Colon (tissue), 2 donors: ENCODE measurements around the gene SH3PXD2A.
"Not testable (repeated sequence)": the region's sequence is repeated elsewhere in the genome, so short reads cannot be mapped to it uniquely, and the experiment has no call there.

Experiments used
- FAIRE-seq: peaks from 2 replicates; lab custom pipeline; 2012; peaks lifted over from hg19 to GRCh38; lab: Jason Lieb, UNC
- donor health status: control.
- donor health status: control.

The SH3PXD2A gene

GRCh38 chr10:103834436-103835095, 20.8 kb downstream of the SH3PXD2A start:
- no peak for FAIRE-seq

- FAIRE-seq = no peak
Observed at GRCh38 chr10:103833731-103834365, 21.5 kb downstream of the SH3PXD2A start.

- no peak for FAIRE-seq
Observed at GRCh38 chr10:103832806-103833205, 22.6 kb downstream of the SH3PXD2A start.

GRCh38 chr10:103829838-103830465, 25.4 kb downstream of the SH3PXD2A start:
- no peak for FAIRE-seq

GRCh38 chr10:103829278-103829677, 26.1 kb downstream of the SH3PXD2A start:
- no peak for FAIRE-seq

- no peak for FAIRE-seq
Observed at GRCh38 chr10:103828587-103829197, 26.7 kb downstream of the SH3PXD2A start.

GRCh38 chr10:103828107-103828506, 27.3 kb downstream of the SH3PXD2A start:
- no peak for FAIRE-seq

GRCh38 chr10:103826885-103827284, 28.5 kb downstream of the SH3PXD2A start:
- FAIRE-seq = no peak

GRCh38 chr10:103824281-103824680, 31.1 kb downstream of the SH3PXD2A start:
- FAIRE-seq = no peak

- no peak for FAIRE-seq
Observed at GRCh38 chr10:103823706-103824272, 31.6 kb downstream of the SH3PXD2A start.

GRCh38 chr10:103822800-103823199, 32.6 kb downstream of the SH3PXD2A start:
- no peak for FAIRE-seq

- FAIRE-seq = no peak
Observed at GRCh38 chr10:103822107-103822716, 33.2 kb downstream of the SH3PXD2A start.

GRCh38 chr10:103820101-103821062, 35.0 kb downstream of the SH3PXD2A start:
- no peak for FAIRE-seq

GRCh38 chr10:103819493-103819892, 35.9 kb downstream of the SH3PXD2A start:
- FAIRE-seq = no peak

GRCh38 chr10:103818765-103819374, 36.5 kb downstream of the SH3PXD2A start:
- no peak for FAIRE-seq

GRCh38 chr10:103818105-103818504, 37.3 kb downstream of the SH3PXD2A start:
- FAIRE-seq = no peak

- no peak for FAIRE-seq
Observed at GRCh38 chr10:103816431-103816830, 38.9 kb downstream of the SH3PXD2A start.

GRCh38 chr10:103814626-103815370, 40.6 kb downstream of the SH3PXD2A start:
- no peak for FAIRE-seq

GRCh38 chr10:103814105-103814504, 41.3 kb downstream of the SH3PXD2A start:
- FAIRE-seq = no peak

- FAIRE-seq = not testable (repeated sequence)
Observed at GRCh38 chr10:103813312-103813711, 42.1 kb downstream of the SH3PXD2A start.
